ENCODE data around the gene DOK6. TPM values are rescaled to one million over a fixed set of nuclear protein-coding genes. Genes with fewer than 3 reads are reported as not detected.
"Not testable (repeated sequence)": the region's sequence is repeated elsewhere in the genome, so short reads cannot be mapped to it uniquely, and the experiment has no call there.

DOK6 gene
- total RNA-seq (2014; rRNA removed; shearing (Covaris generic); ENCODE audit: low replicate concordance), result 11.2 and 11.6 TPM in 2 replicates

DNA sequence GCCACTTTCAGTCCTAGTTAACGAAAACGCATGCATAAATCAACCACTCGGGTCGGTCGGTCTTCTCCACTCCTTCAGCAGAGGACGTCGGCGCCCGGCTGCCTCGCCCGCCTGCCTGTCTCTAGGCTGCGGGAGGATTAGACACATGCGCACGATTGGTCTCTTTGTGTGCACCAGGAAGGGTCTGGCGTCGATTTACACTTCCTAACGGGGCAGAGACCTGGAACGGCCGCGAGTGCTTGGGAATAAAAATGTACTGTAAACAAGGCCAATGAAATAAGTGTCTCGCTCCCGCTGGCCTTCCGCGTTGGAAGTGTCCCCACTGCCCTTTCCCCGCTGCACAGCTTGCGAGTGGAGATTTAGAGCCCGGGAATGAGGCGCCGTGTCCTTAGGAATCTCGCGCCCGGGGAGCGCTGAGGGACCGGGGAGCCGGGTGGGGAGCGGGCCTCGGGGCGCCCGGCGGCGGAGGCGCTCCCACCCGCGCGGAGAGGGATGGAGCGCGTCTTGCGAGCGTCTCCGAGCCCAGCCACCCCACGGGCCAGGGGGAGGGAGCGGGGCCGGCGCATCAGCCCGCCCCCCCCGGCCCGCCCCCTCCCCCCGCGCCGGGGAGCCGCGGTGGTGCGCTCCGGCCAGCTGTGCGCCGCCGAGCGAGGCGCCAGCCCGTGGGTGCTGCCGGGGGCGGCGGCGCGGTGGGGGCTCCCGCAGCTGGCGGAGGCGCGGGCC is at the start of gene DOK6:
TSS of gene DOK6 (plus strand) at position 636 of the 723 bp plus-strand sequence.
- DNase-seq, result peak; percentile 80
- no peaks in the 10 kb centered on the region for H3K27me3 ChIP-seq
- peaks cover 4% of the 10 kb centered on the region; the same call in 1 of the 2 replicates for H3K9me3 ChIP-seq
- no peaks in the 10 kb centered on the region for H3K36me3 ChIP-seq
- H3K4me3 ChIP-seq, result peak within 1 kb of the TSS; percentile 64

DNA sequence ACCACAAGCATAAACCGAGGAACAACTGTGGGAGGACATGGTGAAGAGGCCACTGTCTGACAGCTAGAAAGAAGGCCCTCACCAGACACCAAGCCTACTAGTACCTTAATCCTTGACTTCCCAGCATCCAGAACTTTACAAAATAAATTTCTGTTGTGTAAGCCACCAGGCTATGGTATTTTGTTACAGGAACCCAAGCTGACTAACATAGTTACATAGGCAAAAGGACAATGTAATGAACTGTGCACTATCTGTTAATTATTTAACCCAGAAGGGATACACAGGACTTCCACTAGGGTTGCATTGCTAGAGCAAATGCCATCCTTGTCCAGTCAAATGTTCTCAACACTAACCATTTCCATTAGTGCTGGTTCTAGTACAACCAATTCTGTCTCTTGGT is 47.7 kb upstream of the DOK6 start:
- DNase-seq, result no peak
- Histone ChIP-seq H3K4me3 (no peak overlapping the region), H3K36me3 (no peaks in the 10 kb centered on the region), H3K9me3 (no peaks in the 10 kb centered on the region), H3K27me3 (no peaks in the 10 kb centered on the region)

DNA sequence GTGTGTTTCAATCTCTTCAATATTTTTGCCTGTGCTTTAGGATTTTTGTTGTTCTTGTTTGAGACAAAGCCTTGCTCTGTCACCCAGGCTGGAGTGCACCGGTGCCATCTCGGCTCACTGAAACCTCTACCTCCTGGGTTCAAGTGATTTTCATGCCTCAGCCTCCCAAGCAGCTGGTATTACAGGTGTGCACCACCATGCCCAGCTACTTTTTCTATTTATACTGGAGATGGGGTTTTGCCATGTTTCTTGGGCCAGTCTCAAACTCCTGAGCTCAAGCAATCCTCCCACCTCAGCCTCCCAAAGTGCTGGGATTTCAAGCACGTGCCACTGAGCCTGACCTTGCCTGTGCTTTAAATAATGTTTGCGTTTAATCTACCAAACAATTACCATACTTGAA is 43.1 kb upstream of the DOK6 start:
- Histone ChIP-seq H3K36me3 (no peaks in the 10 kb centered on the region), H3K4me3 (no peak overlapping the region), H3K9me3 (no peaks in the 10 kb centered on the region), H3K27me3 (no peaks in the 10 kb centered on the region)
- DNase-seq, result no peak

DNA sequence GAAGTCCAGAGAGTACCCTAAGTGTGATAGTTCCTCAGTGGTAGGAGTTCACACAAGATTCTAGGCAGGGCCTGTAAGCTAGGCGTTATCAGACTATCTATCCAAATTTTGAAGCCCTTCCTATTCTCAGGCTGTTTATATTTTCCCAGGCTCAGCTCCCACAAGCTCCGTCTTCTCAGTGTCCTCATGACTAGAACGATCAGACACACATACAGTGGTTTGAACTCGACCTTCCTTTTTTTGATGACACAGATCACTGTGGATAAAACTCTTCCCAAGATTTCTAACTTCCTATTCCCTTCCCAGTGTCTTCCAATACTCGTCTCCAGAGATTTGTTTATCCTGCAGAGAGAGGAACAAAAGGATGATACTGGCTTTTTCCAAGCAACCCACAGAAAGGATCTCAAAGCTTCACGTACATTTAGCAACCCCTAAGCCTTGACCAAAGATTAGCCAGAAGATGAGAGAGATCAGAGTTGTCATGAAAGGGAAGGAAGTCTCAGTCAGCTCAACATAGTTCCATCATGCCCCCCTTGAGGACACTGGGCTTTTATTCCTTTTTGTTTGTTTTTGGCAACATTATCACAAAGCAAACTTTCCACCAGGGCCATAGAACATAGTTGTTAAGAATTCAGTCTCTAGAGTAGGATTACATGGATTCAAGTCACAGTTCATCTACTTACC is 42.3 kb upstream of the DOK6 start:
- Histone ChIP-seq H3K36me3 (no peaks in the 10 kb centered on the region), H3K4me3 (no peak overlapping the region), H3K27me3 (no peaks in the 10 kb centered on the region), H3K9me3 (no peaks in the 10 kb centered on the region)
- no peak for DNase-seq

DNA sequence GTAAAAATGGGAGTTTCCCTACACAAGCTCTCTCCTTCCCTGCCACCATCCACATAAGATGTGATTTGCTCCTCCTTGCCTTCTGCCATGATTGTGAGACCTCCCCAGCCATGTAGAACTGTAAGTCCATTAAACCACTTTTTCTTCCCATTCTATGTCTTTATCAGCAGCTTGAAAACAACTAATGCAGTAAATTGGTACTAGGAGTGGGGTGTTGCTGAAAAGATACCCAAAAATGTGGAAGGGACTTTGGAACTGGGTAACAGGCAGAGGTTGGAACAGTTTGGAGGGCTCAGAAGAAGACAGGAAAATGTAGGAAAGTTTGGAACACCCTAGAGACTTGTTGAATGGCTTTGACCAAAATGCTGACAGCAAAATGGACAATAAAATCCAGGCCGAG is 40.9 kb upstream of the DOK6 start:
- not testable (repeated sequence) for H3K36me3 ChIP-seq, H3K27me3 ChIP-seq, H3K9me3 ChIP-seq, DNase-seq, H3K4me3 ChIP-seq

DNA sequence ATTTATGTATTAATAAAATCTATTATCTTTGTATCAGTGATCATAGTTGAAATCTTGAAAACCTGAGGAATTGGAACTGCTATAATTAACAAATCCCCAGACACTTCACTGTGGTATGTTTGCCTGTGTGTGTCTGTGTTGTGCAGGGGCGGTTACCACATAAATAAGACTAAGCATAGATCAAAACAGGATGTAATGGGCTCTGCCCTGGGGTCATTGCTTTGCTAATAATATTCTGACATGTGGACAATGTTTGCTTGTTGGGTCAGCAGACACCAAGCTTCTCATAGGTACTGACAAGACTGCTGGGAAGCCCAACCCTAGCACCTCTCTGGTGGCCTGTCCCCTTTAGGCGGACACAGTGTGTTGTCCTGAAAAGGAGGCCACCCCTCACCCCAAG is 35.8 kb upstream of the DOK6 start:
- Histone ChIP-seq H3K27me3 (no peaks in the 10 kb centered on the region), H3K36me3 (no peaks in the 10 kb centered on the region), H3K9me3 (no peaks in the 10 kb centered on the region), H3K4me3 (no peak overlapping the region)
- DNase-seq, result no peak

DNA sequence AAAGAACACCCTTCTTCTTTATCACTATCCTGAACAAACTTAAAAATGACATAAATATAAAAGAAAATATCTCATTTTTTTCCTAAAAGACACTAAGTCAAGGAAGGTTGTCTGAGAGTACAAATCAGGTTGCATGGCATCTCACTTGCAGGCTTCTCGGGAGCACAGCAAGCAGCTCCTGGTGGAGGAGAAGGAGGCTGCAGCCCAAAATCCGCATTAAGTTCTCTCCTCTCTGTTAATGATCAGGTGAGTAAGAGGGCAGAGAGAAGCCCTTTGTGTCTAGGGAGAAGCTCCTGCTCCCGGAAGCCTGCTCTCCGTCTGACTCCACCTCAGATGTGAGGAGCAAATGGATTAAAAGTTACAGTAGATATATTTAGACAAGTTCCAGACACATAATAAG is 35.0 kb upstream of the DOK6 start:
- no peak for DNase-seq
- H3K27me3 ChIP-seq, result no peaks in the 10 kb centered on the region
- H3K4me3 ChIP-seq, result no peak overlapping the region
- no peaks in the 10 kb centered on the region for H3K9me3 ChIP-seq
- no peaks in the 10 kb centered on the region for H3K36me3 ChIP-seq

DNA sequence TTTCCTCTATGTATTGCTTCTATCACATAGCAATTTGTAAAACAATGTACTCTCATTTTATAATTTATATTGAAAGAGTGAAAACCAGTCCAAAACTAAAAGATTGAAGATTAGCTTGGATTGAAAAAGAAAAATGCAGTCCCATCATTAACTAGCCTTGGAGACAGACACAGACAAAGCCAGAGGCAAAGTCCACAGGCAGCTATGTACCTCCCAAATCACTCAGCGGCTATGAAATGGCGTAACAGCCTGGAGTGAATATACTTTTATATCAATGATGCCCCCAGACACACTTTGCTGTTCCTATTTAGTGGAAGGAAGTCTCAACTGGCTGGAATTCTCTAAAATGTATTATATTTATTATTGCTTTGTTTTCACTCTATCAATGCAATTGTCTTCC is 33.6 kb upstream of the DOK6 start:
- no peak for DNase-seq
- Histone ChIP-seq H3K27me3 (no peaks in the 10 kb centered on the region), H3K9me3 (no peaks in the 10 kb centered on the region), H3K36me3 (no peaks in the 10 kb centered on the region), H3K4me3 (no peak overlapping the region)

DNA sequence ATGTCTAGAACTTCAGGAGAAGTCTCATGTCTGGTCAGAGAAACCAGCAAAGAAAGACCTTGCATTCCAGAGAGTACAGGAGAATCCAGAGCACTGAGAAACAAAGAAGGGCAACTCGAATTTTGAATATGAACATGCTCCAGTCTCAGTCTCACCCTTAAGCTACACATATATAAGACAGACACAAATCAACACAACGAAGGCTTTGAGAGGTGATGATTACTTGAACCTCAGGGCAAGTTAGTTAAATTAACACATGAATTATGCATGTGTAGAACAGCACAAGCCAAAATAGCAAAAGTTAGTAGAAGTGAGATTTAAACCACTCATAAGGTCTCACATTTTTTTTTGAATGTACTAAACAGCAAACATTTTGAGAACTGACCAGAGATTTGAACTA is 29.0 kb upstream of the DOK6 start:
- H3K36me3 ChIP-seq, result no peaks in the 10 kb centered on the region
- no peaks in the 10 kb centered on the region for H3K9me3 ChIP-seq
- H3K27me3 ChIP-seq, result no peaks in the 10 kb centered on the region
- H3K4me3 ChIP-seq, result no peak overlapping the region
- DNase-seq, result no peak

DNA sequence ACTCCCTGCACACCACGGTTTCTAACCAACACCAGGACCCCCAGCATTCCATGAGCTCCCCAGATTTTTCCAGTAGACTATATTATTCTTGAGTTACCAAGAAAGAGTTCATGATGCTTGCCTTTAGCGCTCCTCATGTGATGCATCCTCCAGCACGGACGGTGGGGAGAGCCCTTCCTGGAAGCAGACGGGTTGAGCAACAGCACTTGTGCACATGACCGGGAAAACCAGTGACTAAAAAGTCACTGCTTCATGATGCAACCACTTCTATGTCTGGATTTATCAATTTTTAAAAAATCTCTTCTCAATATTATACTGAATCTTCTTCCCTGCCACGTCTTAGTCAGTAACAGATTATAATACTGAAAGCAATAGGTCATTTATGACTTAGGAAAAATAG is 20.4 kb upstream of the DOK6 start:
- no peak for DNase-seq
- Histone ChIP-seq H3K36me3 (no peaks in the 10 kb centered on the region), H3K4me3 (no peak overlapping the region), H3K27me3 (no peaks in the 10 kb centered on the region), H3K9me3 (no peaks in the 10 kb centered on the region)

DNA sequence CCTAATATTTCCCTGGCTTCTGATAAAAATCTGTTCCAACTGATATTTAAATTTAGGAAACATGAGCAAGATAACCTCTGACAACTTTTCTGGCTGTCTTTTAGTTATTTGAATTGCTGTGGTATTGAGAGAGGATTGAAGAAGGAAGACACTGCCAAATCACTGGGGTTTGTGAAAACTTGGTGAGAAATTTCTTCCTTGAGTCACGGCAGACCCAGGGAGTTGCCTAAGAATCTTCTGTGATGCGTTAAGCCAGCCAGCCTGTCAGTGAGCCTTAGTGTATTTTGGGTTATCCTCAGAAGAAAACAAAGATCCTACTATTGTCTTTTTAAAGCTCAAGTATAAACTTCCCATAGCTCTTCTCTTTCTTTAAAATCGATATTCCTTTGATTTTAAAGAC is 17.5 kb upstream of the DOK6 start:
- Histone ChIP-seq H3K4me3 (no peak overlapping the region), H3K9me3 (no peaks in the 10 kb centered on the region), H3K27me3 (no peaks in the 10 kb centered on the region), H3K36me3 (no peaks in the 10 kb centered on the region)
- DNase-seq, result no peak

DNA sequence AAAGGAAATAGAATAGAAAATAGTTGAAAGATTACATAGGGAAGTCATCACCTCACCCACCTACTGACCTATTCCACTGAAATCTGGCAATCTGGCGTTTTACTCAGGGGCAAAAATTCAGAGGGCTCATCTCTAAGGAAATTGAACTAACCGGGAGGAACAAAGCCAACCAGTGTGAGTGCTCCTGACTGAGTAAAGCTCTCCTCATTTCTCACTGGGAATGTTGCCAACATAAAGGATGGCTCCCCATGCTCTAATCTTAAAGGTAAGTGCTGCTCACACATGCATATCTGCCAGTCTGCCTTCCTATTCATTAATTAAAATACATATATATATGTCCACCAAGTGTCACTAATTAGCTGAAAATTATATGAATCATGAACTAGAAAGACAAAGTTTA is 13.5 kb upstream of the DOK6 start:
- no peak for DNase-seq

DNA sequence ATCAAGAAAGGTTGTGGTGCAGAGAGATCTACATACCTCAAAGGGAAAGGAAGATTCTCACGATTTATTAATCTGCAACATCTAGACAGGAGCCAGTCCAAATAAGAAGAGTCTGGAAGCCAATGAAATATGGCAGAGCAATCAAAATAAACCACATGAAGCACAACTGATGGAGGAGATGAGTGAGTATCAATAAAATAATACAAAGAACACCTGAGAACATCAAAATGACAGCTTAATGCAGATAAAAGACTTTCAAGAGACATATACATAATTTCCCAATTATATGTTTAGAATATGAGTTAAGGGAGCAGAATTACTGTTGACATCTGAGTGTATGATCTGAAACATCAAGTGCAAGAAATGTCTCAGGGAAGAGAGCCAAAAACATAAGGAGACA is 12.5 kb upstream of the DOK6 start:
- H3K27me3 ChIP-seq, result no peaks in the 10 kb centered on the region
- no peaks in the 10 kb centered on the region for H3K9me3 ChIP-seq
- no peaks in the 10 kb centered on the region for H3K36me3 ChIP-seq
- no peak overlapping the region for H3K4me3 ChIP-seq
- no peak for DNase-seq

More for the DNA sequence above, 13.5 kb upstream of the DOK6 start:
- H3K9me3 ChIP-seq, result no peaks in the 10 kb centered on the region
- no peak overlapping the region for H3K4me3 ChIP-seq
- H3K36me3 ChIP-seq, result no peaks in the 10 kb centered on the region
- H3K27me3 ChIP-seq, result no peaks in the 10 kb centered on the region

DNA sequence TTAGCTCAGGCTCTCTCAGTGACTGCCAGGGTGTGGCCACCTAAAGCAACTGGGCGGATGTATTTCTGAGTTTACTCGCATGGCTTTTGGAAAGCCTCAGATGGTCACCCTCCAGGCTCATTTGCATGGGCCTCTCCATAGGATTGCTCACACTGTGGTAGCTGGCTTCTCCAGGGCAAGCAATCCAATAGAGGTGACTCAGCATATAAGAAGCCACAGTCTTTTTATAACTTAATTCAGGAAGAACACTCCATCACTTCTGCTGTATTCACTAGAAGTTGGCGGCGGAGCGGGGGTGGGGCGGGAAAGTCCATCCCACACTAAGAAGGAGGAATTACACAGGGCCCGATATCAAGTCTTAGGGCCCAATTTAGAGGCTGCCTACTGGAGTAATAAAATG is 3.6 kb upstream of the DOK6 start:
- DNase-seq, result peak; percentile 14
- no peaks in the 10 kb centered on the region for H3K36me3 ChIP-seq
- H3K27me3 ChIP-seq, result no peaks in the 10 kb centered on the region
- H3K9me3 ChIP-seq, result peaks cover 4% of the 10 kb centered on the region; the same call in 1 of the 2 replicates
- H3K4me3 ChIP-seq, result no peak overlapping the region

DNA sequence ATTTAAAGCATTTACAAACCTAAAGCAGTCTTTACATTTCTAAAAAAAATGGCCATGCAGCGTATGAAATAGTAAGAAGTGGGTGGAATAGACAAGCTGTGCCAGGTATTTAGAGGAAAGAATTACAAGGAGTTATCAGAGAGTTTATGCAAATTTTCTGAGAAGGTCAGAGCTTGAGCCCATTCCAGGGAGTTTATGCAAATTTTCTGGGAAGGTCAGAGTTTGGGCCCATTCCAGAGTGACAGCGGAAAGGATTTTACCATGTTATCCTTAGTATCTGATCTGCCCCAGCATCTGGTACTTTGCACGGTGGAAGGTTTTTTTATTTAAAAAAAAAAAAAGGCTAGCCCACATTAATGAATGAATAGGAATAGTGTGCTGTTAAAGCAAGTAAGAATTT is 1.4 kb upstream of the DOK6 start:
- H3K36me3 ChIP-seq, result no peaks in the 10 kb centered on the region
- peaks cover 4% of the 10 kb centered on the region; the same call in 1 of the 2 replicates for H3K9me3 ChIP-seq
- DNase-seq, result no peak

DNA sequence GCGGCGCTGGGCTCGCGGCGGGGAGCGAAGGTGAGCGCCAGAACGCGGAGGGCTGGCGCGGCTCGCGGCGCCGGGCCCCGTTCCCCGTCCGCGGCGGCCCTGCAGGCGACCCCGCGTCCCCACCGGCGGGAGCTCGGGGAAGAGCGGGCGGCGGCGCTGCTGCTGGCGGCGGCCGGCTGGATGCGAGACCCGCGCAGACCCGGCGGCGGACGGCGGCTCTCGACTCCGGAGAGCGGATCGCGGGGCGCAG is 213 bp downstream of the DOK6 start:
- peak; percentile 48 for DNase-seq
- H3K27me3 ChIP-seq, result no peaks in the 10 kb centered on the region
- H3K9me3 ChIP-seq, result peaks cover 4% of the 10 kb centered on the region; the same call in 1 of the 2 replicates
- peak overlapping the region; percentile 58 for H3K4me3 ChIP-seq
- no peaks in the 10 kb centered on the region for H3K36me3 ChIP-seq

More for the DNA sequence above, 1.4 kb upstream of the DOK6 start:
- peak overlapping the region; percentile 64 for H3K4me3 ChIP-seq
- H3K27me3 ChIP-seq, result no peaks in the 10 kb centered on the region

DNA sequence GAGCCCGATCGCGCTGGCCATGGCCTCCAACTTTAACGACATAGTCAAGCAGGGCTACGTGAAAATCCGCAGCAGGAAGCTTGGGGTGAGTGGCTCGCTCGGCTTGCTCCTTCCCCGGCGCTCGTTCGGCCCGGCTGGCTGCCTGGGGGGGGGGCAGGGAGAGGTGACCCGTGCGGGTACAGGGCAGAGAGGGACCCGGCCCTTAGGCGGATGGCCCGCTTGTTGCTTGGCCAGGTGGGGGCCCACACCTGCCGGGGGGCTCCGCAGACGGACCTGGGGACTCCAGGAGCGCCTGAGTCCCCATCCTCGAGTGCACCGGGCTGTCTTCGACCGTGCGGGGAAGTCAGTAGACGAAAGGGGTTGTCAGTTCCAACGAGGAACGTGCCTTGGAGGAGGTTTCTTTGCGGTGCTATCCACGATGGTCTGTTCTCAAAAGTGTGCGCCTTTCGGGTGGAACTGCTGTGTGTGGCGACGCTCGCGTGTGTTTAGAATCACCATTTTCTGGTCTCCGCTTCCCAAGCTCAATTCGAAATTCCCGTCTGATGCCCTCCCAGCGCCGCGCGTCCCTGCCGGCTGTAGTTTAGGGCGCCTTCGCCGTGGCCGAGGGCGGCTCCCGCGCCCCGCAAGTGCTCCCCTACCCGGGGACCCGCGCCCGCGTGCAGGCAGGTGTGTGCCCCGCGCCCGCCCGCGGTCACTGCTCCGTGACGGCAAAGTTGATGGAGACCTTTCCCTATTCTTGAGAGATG is 711 bp downstream of the DOK6 start:
- H3K4me3 ChIP-seq, result peak overlapping the region; percentile 58
- no peaks in the 10 kb centered on the region for H3K36me3 ChIP-seq
- no peaks in the 10 kb centered on the region for H3K27me3 ChIP-seq
- H3K9me3 ChIP-seq, result peaks cover 4% of the 10 kb centered on the region; the same call in 1 of the 2 replicates
- DNase-seq, result peak; percentile 12
